Stomach (tissue), 9 donors: Measurements from ENCODE around the gene KCNJ5. TPM values are rescaled to one million over a fixed set of nuclear protein-coding genes. Genes with fewer than 3 reads are reported as not detected.

Source experiments
- DNase-seq, 2 donors: peaks; one replicate each; pipeline versions ENCODE4 v3.0.0 to v3.0.0-alpha.2; 2013 to 2019
- H3K27ac ChIP-seq, 5 donors: fragments of 200-600 bp in 4 of 5; sonication (generic) in 4 of 5; one replicate each; pipeline ENCODE4 v1.5.1; 2013 to 2019; ENCODE audit warnings: mild to moderate bottlenecking in 1 of 5, moderate library complexity in 1 of 5
- H3K27me3 ChIP-seq, 3 donors: fragments of 200-600 bp; sonication (generic); one replicate each; pipeline ENCODE4 v1.5.1; 2017 to 2019; ENCODE audit warnings: mixed run types in 1 of 3
- H3K36me3 ChIP-seq, 4 donors: fragments of 200-600 bp; sonication (generic); 1 replicate in 3 of 4; 2 replicates in 1 of 4; pipeline ENCODE4 v1.5.1; 2016 to 2019
- H3K4me1 ChIP-seq, 4 donors: fragments of 200-600 bp; sonication (generic); one replicate each; pipeline ENCODE4 v1.5.1; 2016 to 2019
- H3K4me3 ChIP-seq, 4 donors: fragments of 200-600 bp; sonication (generic) in 3 of 4; one replicate each; pipeline ENCODE4 v1.5.1; 2016 to 2019; ENCODE audit warnings: mild to moderate bottlenecking in 1 of 4
- H3K9me3 ChIP-seq, 4 donors: fragments of 200-600 bp; sonication (generic); one replicate each; pipeline ENCODE4 v1.5.1; 2016 to 2019
- CTCF ChIP-seq, 7 experiments: fragments of 450-650 bp in 4 of 7; fragments of 200-600 bp in 3 of 7; sonication (generic) in 3 of 7; IDR thresholded peaks; one replicate each; pipeline ENCODE4 v1.5.1; 2016 to 2019; ENCODE audit warnings: antibody characterized with exemption in 7 of 7, control low read depth in 2 of 7, mild to moderate bottlenecking in 1 of 7
- EP300 ChIP-seq: sonication (generic); formaldehyde crosslinking; IDR thresholded peaks from one replicate; pipeline ENCODE4 v1.6.1; 2017; ENCODE audit warnings: antibody characterized with exemption
- POLR2A ChIP-seq, 4 donors: fragments of 450-650 bp; IDR thresholded peaks; one replicate each; pipeline ENCODE4 v1.6.1; 2016; ENCODE audit warnings: antibody characterized with exemption in 4 of 4, control low read depth in 2 of 4, mild to moderate bottlenecking in 1 of 4, moderate library complexity in 1 of 4
- POLR2AphosphoS5 ChIP-seq, 3 donors: sonication (generic); formaldehyde crosslinking; IDR thresholded peaks; one replicate each; pipeline ENCODE4 v1.6.1; 2016; ENCODE audit warnings: antibody characterized with exemption in 3 of 3
- WGBS, 5 donors: extraction: QIAGEN DNeasy Blood & Tissue Kit in 3 of 5; methylation state at CpG; one replicate each; pipeline versions ENCODE4 v1.1.5 to v1.1.7; 2013 to 2018; 5-methylcytosine and 5-hydroxymethylcytosine counted together
- intact Hi-C: fragments of 100-400 bp; cut with DNase I; formaldehyde crosslinking; loops from one replicate; pipeline ENCODE4 v1.15.1; 2023; ENCODE audit warnings: low total_unique reads
- polyA plus RNA-seq, 3 donors: library from polyadenylated mRNA; stranded (reverse); fragments of 200-250 nt; gene quantifications; one replicate each; pipeline ENCODE4 v1.2.3, GENCODE V29; 2013
- total RNA-seq, 5 donors: library from RNA; depleted of rRNA; stranded (reverse); fragments of >200 nt; gene quantifications; one replicate each; pipeline versions ENCODE4 v1.1.0 to v1.2.3, GENCODE V29; 2014 to 2016
- donor health status: healthy with polysubstance abuse.
- donor health status: Bipolar disorder and iron deficiency.
- donor health status: healthy.

The KCNJ5 gene
- total and polyA plus RNA-seq, 8 donors = 0.25 to 1.9 (median 0.83) TPM; not detected in 2

GRCh38 chr11:128889657-128890213 lies 1.4 kb upstream of the KCNJ5 start:
- Histone ChIP-seq H3K9me3 (no peaks in the 10 kb centered on the region), H3K4me3 (peak overlapping the region in 1 of 4 donors; percentile 62), H3K27me3 (peaks cover 0 to 41% (median 12%) of the 10 kb centered on the region in 3 donors), H3K36me3 (no peaks in the 10 kb centered on the region), H3K27ac (no peak overlapping the region), H3K4me1 (peaks cover 36 to 56% (median 42%) of the 10 kb centered on the region in 4 donors)
- whole genome bisulfite sequencing, 5 donors = 78 to 92% (median 86%) methylated on average over 7 to 8 of the region's 8 CpGs
- TF ChIP-seq POLR2AphosphoS5 (IDR thresholded peaks at IDR 0.05) (no peak), POLR2A (IDR thresholded peaks at IDR 0.05) (no peak), CTCF (IDR thresholded peaks at IDR 0.05) (no peak), EP300 (no peak)
- intact Hi-C loops = no loop called here
- no peak for DNase-seq

DNA sequence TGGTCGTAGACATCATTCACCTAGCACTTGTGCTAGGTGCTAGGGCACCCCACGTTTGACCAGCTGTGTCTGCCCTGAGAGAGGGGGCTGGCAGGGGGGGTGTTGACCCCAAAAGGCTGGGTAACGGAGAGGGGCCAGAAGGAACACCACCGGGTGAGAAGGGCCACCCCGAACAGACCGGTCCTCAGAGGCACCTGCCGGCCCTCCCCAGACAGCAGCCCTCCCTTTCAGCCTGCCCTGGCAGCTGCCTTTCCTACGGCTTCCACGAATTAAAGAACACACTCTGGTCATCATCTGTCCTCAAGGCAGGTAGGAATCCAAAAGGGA lies 977 bp upstream of the KCNJ5 start:
- H3K4me1 ChIP-seq = peaks cover 40 to 61% (median 47%) of the 10 kb centered on the region in 4 donors
- no peak for TF ChIP-seq POLR2A (IDR thresholded peaks at IDR 0.05)
- TF ChIP-seq POLR2AphosphoS5 (IDR thresholded peaks at IDR 0.05) = no peak
- TF ChIP-seq EP300 = no peak
- TF ChIP-seq CTCF (IDR thresholded peaks at IDR 0.05) = no peak
- peaks cover 0 to 41% (median 12%) of the 10 kb centered on the region in 3 donors for H3K27me3 ChIP-seq
- H3K4me3 ChIP-seq = peak overlapping the region; percentile 52 to 62 (median 53)
- H3K36me3 ChIP-seq = no peaks in the 10 kb centered on the region
- no peak for DNase-seq
- H3K9me3 ChIP-seq = no peaks in the 10 kb centered on the region
- peak overlapping the region in 3 of 5 donors; percentile 5 to 59 (median 39) for H3K27ac ChIP-seq
- intact Hi-C loops = no loop called here
- WGBS, 5 donors = 21 to 39% (median 24%) methylated on average over 6 to 9 of the region's 9 CpGs

DNA sequence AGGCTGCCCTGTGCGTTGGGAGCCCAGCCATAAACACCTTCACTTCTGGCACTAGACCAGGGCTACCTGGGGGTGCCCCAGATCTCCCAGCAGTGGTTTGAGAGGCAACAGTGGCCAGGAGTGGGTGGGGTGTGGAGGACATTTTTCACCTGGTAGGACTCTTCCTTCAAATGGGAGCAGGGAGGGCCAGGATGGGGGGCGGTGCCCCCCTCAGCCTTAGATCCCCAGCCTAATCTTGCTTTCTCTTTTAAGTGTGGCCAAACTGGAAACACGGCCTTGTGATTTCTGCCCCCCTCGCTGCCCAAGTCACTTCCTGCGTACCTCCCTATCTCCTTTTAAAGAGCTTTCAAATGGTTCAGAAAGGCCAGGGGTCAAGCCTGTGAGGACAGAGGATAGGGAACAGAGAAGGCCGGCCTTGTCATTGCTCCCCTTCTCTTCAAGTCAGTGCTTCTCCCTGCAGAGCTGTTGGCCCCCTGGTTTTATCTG lies 800 bp downstream of the KCNJ5 start:
- 23 to 57% (median 34%) methylated on average over 6 of the region's 6 CpGs for WGBS, 5 donors
- intact Hi-C loops = no loop called here
- Histone ChIP-seq H3K27me3 (peaks cover 0 to 45% (median 12%) of the 10 kb centered on the region in 3 donors), H3K27ac (peak overlapping the region; percentile 6 to 71 (median 45)), H3K4me1 (peaks cover 40 to 65% (median 53%) of the 10 kb centered on the region in 4 donors), H3K9me3 (no peaks in the 10 kb centered on the region), H3K36me3 (no peaks in the 10 kb centered on the region), H3K4me3 (peak overlapping the region; percentile 52 to 62 (median 53))
- peak; percentile 57 to 65 for DNase-seq
- TF ChIP-seq EP300 = no peak
- TF ChIP-seq POLR2A (IDR thresholded peaks at IDR 0.05) = no peak
- no peak for TF ChIP-seq POLR2AphosphoS5 (IDR thresholded peaks at IDR 0.05)
- TF ChIP-seq CTCF (IDR thresholded peaks at IDR 0.05) = no peak

GRCh38 chr11:128892866-128893565 lies 1.9 kb downstream of the KCNJ5 start:
- Histone ChIP-seq H3K4me1 (peaks cover 40 to 62% (median 53%) of the 10 kb centered on the region in 4 donors), H3K4me3 (no peak overlapping the region), H3K9me3 (no peaks in the 10 kb centered on the region), H3K27ac (peak overlapping the region in 1 of 5 donors; percentile 71), H3K36me3 (no peaks in the 10 kb centered on the region), H3K27me3 (peaks cover 0 to 44% (median 12%) of the 10 kb centered on the region in 3 donors)
- TF ChIP-seq EP300 (no peak), POLR2AphosphoS5 (IDR thresholded peaks at IDR 0.05) (peak in 1 of 3 donors; percentile 20), CTCF (IDR thresholded peaks at IDR 0.05) (no peak), POLR2A (IDR thresholded peaks at IDR 0.05) (no peak)
- no peak for DNase-seq
- intact Hi-C loops = no loop called here
- WGBS, 5 donors = 68 to 83% (median 73%) methylated on average over 4 of the region's 4 CpGs
